ENCODE measurements around the gene GP9. TPM values are rescaled to one million over a fixed set of nuclear protein-coding genes. Genes with fewer than 3 reads are reported as not detected.
A peak's percentile ranks its signal among the peaks of the same experiment; 100 is the strongest.

GP9 gene
- total and polyA plus RNA-seq, 2 donors (not counting 1 experiment from before 2014, with no cell fraction given), result not detected

- ChIA-PET POLR2A (interaction anchor here (0.6 to 1.4 kb wide), 7 partner anchors 10 to 290 kb away, joined by 3 to 19 read pairs (median 3); no protein-coding TSS in a partner anchor), CTCF (interaction anchor here (0.6 to 4.0 kb wide), 17 partner anchors 10 to 347 kb away, joined by 3 to 53 read pairs (median 3); partner anchors contain the start of genes CFAP92 and RAB43)
- peaks cover 3% of the 10 kb centered on the region for H3K27me3 Mint-ChIP-seq
- Histone ChIP-seq H4K20me1 (ENCODE audit: control insufficient read depth, insufficient read depth, low read length, poor library complexity, severe bottlenecking) (no peaks in the 10 kb centered on the region), H3K27me3 (replicated peaks in 1 of 4; ENCODE audit: control extremely low read depth in 1 of 4, control insufficient read depth in 3 of 4, insufficient read depth in 4 of 4, low read length in 3 of 4) (peaks cover 0 to 6% (median 0%) of the 10 kb centered on the region in 4 experiments), H3K9ac (ENCODE audit: low read length) (peak overlapping the region; percentile 88), H2AFZ (ENCODE audit: insufficient read depth, low read depth, low read length, poor library complexity, severe bottlenecking) (peak overlapping the region; percentile 97), H3K9me3 (ENCODE audit: control extremely low read depth in 1 of 3, control insufficient read depth in 2 of 3, insufficient read depth in 1 of 3, low read length in 2 of 3) (peaks cover 0 to 20% (median 0%) of the 10 kb centered on the region in 3 donors), H3K36me3 (replicated peaks in 1 of 2; ENCODE audit: control extremely low read depth in 1 of 2, control insufficient read depth in 1 of 2, extremely low read depth in 1 of 2, insufficient read depth in 2 of 2, low read length in 1 of 2) (no peaks in the 10 kb centered on the region), H3K4me2 (replicated peaks; ENCODE audit: low read depth, low read length, poor library complexity, severe bottlenecking) (peak overlapping the region; percentile 99), H3K79me2 (ENCODE audit: control insufficient read depth, insufficient read depth, low read length) (no peaks in the 10 kb centered on the region), H3K4me1 (ENCODE audit: control insufficient read depth in 2 of 2, insufficient read depth in 2 of 2, low read length in 2 of 2) (peaks cover 13 to 15% of the 10 kb centered on the region in 2 donors), H3K27ac (ENCODE audit: low read length in 2 of 2) (peak overlapping the region; percentile 74 to 83), H3K4me3 (ENCODE audit: control extremely low read depth in 1 of 5, extremely low read depth in 1 of 5, insufficient read depth in 1 of 5, low read depth in 2 of 5, low read length in 4 of 5) (peak overlapping the region; percentile 30 to 71 (median 61))
- TF ChIP-seq CTCF (IDR thresholded peaks at IDR 0.05), result peak; percentile 91
- no peak for TF ChIP-seq EZH2 (IDR thresholded peaks at IDR 0.05; ENCODE audit: borderline replicate concordance, insufficient read depth, low read depth, low read length, poor library complexity, severe bottlenecking)
- intact Hi-C loops (cut with micrococcal nuclease), result loop anchor here (1.0 to 2.0 kb wide), 8 partner anchors 11 to 218 kb away; partner anchors contain the start of genes CFAP92, CNBP, ISY1 and RAB43
- WGBS (ENCODE audit: insufficient coverage), result 2% methylated on average over 54 of the region's 54 CpGs
- peak overlapping the region; percentile 91 for H3K4me3 Mint-ChIP-seq
- H3K9me3 Mint-ChIP-seq (ENCODE audit: insufficient read depth), result no peaks in the 10 kb centered on the region
- H3K4me1 Mint-ChIP-seq, result peaks cover 22% of the 10 kb centered on the region
- ATAC-seq (ENCODE audit: low read depth) (peak; percentile 98), DNase-seq (peak; percentile 95)
- H3K27ac Mint-ChIP-seq, result peak overlapping the region; percentile 95
Measured at GRCh38 chr3:129026728-129027543, 33.6 kb upstream of the GP9 start.

Measured in B cell (primary cell).